Umbilical cord (tissue), 2 donors: ENCODE data around the gene RBMS3. TPM values are rescaled to one million over a fixed set of nuclear protein-coding genes. Genes with fewer than 3 reads are reported as not detected.

Experiments used
- DNase-seq: peaks from one replicate; pipeline ENCODE4 v3.0.0-alpha.2; 2015; ENCODE audit warnings: low spot score
- total RNA-seq: library from RNA; depleted of rRNA; stranded (reverse); fragments of >200 nt; gene quantifications from one replicate; pipeline ENCODE4 v1.2.3, GENCODE V29; 2014; ENCODE audit warnings: low replicate concordance; ENCODE audit not compliant: insufficient read depth

RBMS3 gene
- total RNA-seq, 1 donor from 2014 or later, result 195 TPM

DNA sequence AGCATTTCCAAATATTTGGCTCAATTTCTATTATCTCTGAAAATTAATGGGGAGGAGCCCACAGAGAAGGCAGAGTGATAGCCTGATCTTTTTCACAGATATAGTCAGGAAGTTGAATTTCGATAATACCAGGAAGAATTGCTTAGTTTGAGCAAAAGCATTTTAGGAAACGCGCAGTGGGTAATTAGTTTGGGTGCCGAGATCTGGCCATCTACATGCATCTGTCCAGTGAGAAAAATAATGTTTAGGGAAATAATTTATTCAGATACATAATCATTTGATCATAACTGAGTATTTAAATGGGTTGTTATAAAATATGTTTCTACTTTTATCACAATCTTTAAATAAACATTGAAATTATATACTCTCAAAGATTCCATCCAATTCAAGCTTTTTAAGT, 653.9 kb downstream of the RBMS3 start:
- no peak for DNase-seq

DNA sequence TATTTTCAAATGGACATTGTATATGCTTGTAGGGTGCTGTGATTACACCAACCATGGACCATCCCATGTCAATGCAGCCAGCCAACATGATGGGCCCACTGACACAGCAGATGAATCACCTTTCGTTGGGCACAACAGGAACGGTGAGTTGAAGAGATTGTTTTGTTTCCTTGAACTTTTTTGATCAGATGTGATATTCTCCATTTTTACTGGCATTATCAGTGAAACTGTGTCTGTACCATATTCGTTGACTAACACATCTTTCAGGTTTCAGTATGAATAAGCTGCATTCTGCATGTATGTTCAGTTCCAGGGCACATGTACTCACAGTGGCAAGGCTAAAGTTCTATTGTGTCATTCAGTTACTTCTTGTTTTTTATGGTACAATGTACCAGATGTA, 655.2 kb downstream of the RBMS3 start:
- no peak for DNase-seq

DNA sequence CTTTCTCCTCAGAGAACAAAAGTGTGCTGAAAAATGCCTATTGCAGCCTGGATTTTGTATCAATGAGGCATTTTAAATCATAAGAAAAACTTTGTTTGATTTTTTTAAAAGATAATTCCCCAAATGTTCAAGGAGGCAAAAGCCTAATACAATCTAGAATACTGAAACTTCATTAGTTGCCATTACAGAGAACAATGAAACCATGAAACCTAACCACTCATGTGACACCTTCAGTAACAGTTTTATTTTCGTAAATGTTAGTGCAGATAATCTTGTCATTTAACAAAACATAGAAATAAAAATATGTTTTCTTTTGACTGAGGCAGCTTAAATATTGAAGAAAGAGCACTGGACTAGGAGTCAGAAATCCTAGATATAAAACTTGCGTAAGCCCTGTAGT, 655.9 kb downstream of the RBMS3 start:
- no peak for DNase-seq

DNA sequence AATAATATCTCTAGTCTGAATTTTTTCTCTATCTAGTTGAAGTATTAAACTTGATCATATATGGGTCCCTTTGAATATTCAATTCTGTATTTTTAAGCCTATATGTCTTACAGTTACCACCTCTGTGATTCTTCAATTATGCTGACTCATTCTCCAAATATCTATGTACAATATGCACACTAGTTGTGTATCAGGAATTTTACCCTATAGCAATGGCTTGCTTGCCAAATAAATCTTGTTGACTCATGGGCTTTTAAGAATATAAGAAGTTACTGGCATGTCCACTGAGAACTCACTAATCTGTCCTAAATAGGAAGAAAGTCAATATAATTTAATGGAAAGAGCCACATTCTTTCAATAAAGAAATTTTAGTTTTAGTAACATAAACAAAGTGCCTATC, 656.3 kb downstream of the RBMS3 start:
- no peak for DNase-seq

DNA sequence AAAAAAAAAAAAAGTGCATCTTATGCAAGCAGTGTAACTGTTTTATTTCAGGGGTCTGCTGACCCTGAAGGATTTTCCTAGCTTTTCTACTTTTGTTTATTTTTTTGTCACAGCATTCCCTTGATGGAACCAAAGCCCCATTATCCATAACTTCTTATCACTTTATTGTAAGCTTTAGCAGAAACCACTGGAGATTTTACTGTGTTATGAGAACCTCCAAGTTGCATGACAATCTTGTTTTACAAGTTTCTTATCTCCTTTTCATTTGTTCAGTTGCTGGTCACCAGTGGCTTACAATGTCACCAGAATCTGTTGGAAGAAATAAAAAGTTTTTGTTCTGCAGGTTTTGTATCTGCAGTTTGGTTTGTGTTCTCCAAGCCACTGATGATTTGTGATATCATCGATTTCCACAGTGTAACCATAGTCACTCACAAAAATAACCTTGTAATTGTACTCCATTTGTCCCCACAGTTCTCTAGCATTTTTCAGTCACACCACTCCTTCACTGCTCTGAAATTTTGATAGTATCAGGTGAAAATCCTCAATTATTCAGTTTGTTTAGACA, 660.0 kb downstream of the RBMS3 start:
- peak; percentile 17 for DNase-seq

DNA sequence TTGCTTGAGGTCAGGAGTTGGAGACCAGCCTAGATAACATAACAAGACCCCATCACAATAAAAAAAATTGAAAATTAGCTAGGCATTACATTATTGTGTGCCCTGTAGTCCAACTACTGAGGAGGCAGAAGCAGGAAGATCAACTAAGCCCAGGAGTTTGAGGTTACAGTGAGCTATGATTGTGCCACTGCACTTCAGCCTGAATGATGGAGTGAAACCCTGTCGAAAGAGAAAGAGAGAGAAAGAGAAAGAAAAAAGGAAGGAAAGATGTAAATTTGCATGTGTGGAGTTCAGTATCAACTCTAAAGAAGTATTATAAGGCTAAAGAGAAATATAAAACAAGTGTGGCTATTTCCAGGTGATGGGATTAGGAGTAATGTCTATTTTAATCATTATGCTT, 661.4 kb downstream of the RBMS3 start:
- DNase-seq, result no peak

DNA sequence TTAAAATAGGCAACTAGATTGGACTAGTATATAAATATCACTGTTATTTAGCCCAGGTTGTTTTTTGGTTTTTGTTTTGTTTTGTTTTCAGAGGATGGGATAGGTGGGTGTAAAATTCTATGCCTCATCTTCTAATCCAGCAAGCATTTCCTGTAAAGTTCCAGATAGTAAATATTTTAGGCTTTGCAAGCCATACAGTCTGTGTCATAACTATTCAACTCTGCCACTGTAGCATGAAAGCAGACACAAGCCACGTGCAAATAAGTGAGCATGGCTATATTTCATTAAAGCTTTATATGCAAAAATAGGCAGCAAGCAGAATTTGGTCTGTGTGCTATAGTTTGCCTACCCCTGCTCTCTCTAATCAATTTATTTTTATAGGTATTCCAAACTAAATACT, 668.3 kb downstream of the RBMS3 start:
- no peak for DNase-seq

DNA sequence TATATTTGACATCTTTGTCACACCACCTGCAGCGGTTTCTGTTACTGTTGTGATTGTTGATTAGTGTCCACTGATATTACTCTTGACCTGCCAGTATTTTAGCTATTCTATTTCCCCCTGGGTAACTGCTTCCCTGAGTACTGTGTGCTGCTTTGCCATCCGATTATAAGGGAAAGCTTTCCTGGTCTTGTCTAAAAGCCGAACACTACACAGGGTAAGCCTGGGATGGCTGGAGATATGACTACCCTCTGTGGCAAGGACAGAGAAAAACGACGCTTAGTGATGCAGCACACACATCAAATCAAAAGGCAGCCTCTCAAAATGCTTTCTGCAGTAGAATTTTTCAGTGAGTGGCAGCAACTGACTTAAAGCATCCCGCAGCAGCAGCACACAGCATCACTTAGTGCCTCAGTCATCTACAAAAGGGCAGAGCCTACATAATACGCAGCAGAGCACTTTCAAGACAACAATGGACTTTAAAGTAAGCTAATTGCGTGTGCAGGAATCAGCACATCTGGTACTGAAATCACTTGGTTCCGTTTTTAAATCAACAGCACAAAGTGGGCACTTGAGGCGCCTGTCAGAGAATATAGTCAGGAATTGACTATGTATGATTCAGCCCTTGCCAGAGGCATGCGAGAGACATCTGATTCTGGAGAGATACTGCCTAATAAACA, 669.2 kb downstream of the RBMS3 start:
- DNase-seq, result no peak

DNA sequence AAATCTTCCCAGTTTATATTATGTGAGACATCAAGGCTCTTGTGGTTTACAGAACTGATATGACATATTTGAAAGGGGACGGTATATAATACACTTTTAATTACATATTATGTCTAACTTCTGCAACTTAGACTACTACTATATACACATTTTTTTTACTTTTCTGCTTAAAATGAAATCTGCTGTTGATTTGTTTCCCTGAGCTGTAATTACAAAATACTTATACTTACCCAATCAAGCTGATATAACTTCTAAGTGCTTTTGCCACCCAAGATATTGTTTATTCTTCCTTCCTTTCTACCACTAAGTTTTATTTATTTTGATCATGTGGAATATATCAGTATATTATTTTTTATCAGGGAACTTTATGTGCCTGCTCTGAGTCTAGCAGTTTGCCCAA, 671.6 kb downstream of the RBMS3 start:
- DNase-seq, result no peak

DNA sequence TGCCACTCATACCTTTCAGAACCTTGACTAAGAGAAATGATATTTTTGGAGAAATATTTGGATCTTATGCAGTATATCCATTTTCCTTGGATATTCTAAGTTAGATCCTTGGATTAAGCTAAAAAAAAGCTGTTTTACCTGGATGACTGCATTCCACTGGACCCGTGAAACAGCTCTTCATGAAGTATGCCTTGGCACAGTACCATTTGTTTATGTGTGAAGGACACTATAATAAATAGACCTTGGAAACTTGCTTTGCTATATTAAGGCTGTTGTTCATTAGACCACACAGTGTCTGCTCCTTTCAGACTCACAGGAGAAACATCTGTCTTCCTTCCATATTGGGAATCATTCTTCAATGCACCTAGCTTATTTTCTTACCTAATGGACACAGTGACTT, 674.5 kb downstream of the RBMS3 start:
- no peak for DNase-seq

DNA sequence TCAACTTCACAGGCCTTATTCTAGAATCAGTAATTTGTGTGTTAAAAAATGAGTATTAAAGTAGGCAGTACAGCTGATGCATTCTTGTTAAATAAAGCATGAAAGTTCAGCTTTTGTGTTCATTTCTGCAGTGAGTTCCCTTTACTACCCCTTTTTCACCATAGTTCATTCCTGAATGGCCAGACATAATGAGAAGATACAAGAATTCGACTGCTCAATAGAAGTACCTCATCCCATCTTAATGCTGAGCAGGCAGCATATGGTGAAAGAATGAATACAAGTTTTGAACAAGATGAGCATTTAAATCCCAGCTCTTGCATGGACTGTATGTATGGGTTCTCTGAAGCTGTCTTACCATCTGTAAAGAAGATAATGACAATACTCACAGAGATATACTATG, 677.9 kb downstream of the RBMS3 start:
- no peak for DNase-seq

DNA sequence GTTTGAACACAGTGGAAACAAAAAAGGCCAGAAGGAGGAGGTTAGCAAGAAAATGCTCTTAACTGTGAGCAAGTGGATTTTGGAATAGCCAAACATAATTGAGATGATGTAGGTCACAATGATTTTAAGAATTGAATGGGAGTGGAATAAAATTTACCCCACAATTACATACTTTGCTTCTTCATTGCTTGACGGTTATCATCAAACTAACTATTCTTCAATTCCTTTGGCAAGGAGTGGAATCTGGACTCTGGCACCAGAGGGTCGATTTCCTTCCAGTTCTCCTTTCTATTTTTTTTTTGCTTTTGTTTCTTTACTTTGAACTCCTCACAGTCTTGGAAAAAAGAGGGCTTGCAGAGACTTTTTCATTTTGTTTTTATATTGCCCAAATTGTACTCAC, 691.0 kb downstream of the RBMS3 start:
- no peak for DNase-seq

DNA sequence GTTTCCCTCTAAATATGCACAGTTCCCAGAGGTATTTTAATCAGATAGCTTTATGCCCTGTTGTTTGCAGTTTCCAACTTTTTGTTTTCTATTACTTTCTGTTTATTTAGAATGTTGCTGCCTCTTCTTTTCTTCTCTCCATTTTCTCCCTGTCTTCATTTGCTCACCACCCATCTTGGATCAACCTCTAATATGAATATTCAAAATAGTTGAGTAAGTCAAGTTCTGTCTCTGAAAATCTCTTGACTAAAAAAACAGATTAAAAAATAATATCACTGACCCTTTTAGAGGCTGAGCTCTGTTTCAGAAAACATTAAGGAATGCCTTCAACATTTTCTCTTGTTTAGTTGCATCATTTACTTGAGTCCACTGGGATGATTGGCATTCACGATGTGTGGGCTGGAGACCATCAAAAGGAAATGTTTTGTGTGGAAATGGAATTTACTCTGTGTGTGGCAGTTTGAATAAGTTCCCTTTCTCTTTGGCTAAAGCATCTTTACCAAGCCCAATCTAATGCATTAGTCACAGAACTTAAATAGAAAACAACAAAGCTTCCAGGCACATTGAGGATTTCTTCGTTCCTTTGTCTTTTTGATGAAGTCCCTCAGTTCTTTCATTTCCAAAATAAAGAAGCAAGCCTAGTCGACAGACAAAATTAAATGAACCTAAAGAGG, 691.6 kb downstream of the RBMS3 start:
- DNase-seq, result peak; percentile 14

DNA sequence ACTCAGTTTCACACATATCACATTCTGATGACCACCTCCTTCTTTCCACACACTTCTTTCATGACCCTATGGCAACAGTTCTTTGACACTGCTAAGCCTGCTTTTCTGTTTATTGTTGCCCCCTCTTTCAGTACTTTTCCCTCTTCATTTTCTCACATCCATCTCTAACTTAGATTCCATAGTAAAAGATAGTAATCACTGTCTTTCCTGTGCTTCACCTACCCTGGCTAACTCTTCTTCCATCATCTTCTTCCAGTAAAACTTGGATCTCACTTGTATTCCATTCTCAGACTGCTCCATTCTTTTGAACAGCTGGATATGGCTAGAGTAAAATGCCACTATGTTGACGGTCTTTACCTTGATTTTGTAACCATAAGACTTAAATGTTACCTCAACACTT, 692.9 kb downstream of the RBMS3 start:
- no peak for DNase-seq

DNA sequence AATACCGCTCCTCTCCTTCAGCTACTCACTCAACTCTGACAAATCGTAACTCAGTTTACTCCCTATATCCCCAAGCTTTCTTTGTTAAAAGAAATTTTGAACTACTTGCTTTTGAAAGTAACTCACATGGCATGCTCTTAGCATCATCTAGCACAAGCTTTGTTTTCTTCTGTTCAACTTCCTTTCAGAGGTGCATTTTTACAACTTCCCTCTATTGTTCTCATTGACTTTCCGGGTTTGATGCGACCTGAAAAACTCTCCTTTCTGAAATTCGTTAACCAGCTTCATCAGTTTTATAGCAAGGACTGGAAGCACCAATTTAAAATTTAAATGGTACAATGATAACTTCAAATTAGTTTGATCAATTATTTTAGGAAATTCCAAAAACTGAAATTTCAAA, 696.0 kb downstream of the RBMS3 start:
- DNase-seq, result no peak

DNA sequence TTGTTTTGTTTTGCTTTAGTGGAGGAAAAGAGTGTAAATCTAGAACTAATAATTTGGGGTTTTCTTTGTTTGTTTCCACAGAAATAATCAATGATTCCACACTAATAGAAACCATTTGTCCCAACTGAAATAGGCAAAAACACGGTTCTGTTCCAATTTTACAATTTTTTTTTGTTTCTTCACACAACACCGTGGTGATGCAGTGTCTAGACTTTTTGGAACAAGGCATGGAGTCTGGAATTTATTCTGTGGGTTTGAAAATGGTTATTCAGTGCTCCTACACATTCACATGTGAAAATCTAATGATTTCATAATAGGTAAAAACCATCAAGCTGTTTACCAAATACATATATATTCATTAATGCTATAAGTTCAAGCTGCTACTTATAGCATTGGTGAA, 696.5 kb downstream of the RBMS3 start:
- no peak for DNase-seq

DNA sequence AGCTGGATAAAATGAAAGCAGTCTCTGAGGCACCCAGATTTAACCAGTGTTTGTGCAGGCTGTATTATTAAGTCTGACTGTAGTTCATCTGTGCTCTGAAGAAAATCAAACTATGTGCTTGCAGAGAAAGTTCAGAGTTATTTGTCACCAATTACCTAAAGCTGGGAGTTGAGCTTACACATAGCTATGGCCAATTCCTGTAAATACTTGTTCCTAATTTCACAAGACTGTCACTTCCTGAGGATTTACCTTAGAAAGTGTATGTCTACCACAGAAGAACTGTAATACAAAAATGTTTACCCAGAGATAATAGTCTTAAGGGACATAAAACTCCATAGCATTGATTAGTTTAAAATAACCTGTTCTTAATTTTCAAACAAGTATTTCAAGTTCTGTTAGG, 697.2 kb downstream of the RBMS3 start:
- peak; percentile 12 for DNase-seq

DNA sequence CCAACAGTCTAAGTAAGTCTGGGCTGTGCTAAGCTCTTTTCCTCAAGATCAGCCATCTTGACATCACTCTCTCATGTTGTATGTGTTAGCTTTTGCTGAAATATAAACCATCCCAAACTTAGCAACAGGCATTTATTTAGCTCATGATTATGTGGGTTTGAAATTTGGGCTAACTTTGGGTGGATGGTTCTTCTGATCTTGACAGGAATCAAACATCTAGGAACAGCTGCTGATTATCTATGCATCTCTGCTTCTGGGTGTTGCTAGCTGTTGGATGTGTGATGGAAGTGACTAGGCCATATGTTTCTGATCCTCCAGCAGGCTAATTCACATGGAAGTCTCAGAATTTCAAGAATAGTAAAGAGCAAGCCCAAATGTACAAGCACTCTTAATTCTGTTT, 710.3 kb downstream of the RBMS3 start:
- no peak for DNase-seq

DNA sequence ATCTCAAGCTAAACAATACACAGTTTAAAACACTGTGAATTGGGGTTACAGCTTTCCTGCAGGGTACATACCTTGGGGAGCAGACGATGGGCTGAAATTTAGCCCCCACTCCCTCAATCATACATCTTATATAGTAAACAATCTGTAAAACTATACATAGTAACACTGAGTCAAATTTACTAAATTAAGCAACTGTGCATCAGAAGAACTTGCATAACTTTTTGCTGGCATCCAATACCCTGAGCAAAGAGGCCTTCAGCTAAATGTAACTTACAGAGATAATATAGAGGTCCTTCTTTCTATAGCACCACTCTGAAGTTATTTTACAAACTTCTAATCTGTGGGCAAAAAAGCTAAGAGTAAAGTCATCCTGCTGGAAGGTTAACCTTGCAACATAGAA, 721.9 kb downstream of the RBMS3 start:
- DNase-seq, result no peak

DNA sequence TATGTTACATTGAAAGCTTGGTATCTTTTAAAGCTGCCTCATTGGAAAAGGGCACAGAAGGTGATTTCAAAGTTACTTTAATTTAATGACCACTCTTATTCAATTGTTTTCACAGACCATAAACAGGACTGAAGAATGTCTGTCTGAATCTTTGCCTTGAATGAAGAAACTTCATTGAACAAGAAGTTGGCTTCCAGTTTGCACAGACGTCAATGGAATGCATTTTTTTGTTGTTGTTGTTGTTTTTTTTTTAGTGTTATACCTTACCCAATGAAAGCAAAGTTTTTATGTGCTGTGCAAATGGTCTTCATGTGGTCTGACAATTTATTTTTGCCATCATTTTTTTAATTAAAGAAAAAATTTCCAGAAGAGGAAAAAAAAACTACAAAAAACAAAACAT, 722.9 kb downstream of the RBMS3 start:
- DNase-seq, result no peak

DNA sequence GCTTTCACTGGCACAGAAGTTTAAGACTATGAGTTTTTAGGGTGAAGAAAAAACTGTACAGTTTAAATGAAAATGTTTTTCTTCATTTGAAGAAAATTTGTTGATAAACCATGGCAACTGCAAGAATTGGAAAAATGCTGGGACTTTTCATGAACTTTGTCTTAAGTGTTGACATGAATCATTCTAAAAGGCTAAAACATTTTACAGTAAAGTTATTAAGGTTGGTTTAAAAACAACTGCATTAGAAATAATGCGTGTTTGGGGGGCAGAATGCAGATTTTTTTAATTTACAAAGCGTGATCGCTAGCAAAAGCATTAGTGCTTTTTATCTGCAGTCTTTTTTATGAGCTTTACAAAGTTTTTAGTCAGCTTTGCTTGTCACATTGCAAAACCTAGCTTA, 723.6 kb downstream of the RBMS3 start:
- peak; percentile 45 for DNase-seq

DNA sequence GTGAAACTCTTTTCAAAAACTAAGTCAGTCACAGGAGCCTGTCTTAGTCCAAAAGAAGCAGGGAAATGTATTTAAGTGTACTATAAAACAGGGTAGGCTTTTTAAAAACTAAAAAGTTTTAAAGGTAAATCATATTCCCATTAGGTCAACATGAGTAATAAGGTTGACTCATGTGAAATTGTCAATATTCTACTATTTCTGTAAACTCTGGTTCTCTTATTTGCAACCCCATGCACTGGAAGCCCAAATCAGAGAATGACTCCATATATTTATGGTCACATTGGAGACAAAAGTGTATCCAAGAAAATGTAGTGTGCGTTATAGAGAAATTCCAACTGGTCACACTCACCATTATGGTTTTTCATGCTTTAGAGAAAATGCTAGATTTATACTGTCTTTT, 725.2 kb downstream of the RBMS3 start:
- no peak for DNase-seq

DNA sequence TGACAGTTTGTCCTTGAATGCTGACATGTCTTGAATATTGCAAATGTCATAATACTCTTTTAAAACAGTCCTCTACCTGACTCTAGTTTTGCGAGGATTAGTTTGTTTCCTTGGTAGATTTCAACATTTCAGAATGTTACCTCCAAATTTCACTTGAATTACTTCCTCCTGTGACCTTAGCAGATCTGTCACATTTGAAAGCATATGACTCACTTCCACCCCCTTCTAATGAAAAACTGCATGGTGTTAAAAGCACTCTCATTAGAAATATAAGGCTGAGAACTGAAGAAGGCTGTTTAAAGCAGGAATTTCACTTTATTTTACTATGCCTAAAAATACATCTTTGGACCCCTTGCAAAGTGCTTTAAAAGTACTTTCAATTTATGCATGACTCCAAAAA, 726.8 kb downstream of the RBMS3 start:
- no peak for DNase-seq
